NCI-H345 treated with DMSO at 0.1 percent for 48 hours (cell line): Measurements from ENCODE around the gene DNM3.

ENCODE experiments used
- DNase-seq: peaks from one replicate; lab custom pipeline; 2025; ENCODE audit not compliant: unreplicated experiment; lab: John Stamatoyannopoulos, UW

The DNM3 gene

DNA sequence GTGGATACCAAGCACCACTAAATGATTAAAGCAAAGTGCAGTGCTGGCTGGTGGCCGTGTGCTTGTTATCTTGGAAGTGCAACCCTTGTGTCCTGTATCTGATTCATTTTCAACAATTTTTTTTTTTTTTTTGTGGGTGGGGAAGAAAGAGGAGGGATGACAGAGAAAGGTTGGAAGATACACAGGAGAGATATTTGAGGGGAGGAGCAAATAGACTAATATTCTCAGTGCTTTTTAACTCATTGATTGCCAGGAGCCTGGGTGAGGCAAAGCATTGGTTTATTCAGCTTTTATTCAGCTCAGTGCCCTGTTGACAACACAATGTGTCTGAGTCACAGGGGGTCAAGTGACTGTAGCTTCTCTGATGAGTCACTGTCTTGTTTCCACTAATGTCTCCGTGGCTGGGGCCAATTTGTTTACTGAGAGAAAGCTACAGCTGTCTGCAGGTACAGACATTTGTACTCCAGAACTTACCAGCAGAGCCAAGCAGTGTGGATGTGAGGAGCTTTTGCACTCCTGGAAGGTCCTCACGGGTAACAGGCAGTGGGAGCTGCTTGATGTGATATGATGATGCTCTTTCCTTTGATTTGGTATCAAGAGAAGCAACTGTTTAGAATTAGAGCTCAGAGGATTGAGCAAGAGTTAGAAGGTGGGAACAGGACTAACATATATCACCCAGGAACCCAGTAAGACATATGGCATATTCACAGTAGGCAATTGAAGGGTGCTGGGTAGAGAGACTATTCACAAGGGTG, 23.6 kb upstream of the DNM3 start:
- peak; percentile 2 for DNase-seq

DNA sequence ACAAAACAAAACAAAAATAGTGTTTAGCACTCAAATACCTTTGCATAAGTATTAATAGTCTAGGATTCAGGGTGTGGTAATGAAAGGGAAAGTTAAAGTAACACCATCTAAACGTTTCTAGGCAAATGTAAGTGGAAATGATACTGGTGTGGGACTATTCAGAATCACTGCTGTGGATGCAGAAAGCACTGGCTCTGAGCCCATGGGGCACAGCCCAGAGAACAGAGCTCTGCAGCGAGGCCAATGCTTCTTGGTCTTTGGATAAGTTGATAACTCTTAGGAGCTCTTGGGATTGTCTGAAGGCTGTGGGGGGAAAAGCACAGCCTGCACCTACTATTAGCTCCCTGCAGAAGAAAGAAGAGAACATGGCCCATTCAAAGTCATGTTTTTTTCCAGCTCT, 21.4 kb upstream of the DNM3 start:
- DNase-seq: no peak

DNA sequence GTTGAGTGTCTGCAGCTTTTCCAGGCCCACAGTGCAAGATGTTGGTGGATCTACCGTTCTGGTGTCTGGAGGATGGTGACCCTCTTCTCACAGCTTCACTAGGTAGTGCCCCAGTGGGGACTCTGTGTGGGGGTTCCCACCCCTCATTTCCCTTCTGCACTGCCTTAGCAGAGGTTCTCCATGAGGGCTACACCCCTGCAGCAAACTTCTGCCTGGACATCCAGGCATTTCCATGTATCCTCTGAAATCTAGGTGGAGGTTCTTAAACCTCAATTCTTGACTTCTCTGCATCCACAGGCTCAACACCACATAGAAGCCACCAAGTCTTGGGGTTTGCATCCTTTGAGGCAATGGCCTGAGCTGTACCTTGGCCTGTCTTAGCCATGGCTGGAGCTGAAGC, 14.3 kb upstream of the DNM3 start:
- DNase-seq: no peak

DNA sequence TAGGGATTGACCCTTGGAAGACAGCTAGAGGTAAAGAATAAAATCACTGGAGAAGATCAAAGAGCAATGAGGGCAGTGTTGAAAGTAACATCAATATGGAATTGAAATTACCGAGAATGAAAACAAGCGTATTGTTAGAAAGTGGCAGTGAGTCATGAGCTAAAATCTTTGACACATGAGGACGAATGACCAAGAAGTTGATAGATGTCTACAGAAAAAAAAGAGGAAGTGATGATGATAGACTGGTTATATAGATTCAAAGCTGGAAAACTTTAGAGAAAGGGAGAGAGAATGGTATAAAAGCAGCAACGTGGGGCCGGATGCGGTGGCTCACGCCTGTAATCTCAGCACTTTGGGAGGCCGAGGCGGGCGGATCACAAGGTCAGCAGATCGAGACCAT, 12.5 kb upstream of the DNM3 start:
- no peak for DNase-seq

DNA sequence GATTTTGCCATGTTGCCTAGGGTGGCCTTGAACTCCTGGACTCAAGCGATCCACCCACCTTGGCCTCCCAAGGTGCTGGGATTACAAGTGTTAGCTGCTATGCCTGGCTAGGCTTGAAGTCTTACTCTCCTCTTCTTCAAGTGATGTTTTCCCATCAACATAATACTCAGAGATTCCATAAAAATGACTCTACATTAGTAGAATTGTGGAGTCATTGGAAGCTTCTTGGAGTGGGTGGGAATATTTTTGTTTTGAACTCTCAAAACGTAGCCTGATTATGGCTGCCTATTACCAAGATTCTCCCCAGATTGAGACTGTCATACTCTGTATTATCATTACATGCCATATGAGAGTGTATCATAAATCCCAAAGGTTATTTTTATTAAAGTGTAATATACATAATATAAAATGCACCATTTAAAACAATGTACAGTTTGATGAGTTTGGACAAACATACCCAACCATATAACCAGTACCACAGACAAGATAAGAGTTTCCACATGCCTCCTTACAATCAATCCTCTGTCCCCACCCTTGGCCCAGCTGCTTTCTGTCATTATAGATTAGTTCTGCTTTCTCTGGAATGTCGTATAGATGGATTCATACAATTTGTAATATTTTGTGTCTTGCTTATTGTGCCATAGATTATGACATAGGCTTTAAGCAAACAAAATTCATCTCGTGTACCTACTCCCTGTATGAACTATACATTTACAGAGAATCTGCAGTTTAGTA, 8.0 kb upstream of the DNM3 start:
- DNase-seq: no peak

DNA sequence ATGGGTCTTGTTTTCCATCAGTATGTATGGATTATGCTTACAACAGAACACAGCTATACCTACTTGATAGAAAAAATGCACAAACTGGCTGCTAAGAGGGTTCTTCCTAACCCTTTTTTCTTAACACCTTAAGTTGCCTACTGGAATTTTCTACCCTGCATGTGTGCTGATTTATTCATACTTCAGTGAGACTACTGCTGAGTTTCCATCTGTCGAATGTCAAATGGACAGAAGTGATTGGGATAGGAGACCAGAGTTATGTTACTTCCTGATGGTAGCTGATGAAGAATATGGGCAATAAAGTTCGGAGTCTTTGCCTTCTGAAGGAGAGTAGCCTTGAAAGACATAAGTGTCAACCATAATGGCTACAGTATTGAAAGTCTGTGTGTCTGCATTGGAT, 6.5 kb upstream of the DNM3 start:
- DNase-seq: no peak

GRCh38 chr1:171835891-171836290, 5.4 kb upstream of the DNM3 start:
- DNase-seq: no peak

- DNase-seq: no peak
Observed at GRCh38 chr1:171841931-171842761, 848 bp downstream of the DNM3 start.

- DNase-seq: no peak
Observed at GRCh38 chr1:171844381-171844780, 3.1 kb downstream of the DNM3 start.

- DNase-seq: no peak
Observed at GRCh38 chr1:171845998-171846397, 4.7 kb downstream of the DNM3 start.

GRCh38 chr1:171849245-171849898, 8.1 kb downstream of the DNM3 start:
- no peak for DNase-seq

DNA sequence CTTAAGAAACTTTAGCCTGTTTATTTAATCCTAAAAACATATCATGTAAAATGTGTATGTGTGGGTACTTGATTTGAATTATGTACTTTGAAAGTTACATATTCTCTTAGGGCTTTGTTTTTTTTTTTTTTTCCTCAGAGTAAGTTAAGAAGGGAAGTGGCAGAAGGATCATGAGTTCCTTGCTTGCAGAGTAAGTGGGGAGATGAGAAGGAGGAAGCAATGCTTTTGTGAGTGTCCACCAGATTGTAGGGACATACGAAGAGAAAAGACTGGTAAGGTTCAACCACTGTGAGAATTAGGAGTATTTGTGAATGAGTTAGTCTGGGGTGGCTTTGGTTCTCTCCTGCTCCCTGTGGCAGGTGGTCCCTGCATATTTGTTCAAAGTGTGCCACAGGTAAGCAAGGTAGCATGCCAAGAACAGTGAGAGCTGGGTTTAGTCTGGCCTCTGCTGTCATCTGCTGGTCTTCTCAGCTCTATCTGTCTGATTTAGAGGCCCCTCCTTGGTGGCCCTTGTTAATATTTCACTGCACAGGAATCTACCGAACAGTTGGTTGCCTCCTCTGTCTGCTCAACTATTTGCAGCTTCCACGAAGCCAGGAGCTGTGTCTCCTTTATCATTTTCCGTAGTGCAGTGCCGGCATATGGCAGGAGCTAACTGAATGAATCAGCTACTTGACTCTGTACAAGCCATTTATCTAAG, 9.5 kb downstream of the DNM3 start:
- DNase-seq: no peak

DNA sequence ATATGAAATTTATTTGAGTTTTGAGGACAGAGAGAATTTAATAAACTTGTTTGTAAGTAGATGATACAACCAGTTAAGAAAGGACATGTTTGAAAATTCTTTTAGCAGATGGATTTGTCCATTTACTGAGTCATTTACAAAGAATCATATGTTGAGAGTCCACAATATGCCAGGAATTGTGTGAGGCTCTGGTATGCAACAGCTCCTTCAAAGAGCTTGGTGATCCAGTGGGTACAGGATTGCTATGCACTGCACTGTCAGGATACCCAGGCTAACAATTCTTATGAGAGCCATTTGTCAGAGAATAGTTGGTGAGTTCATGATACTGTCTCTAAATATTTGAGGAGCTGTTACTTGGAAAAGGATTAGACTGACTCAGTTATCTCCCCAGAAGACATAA, 11.0 kb downstream of the DNM3 start:
- DNase-seq: no peak

DNA sequence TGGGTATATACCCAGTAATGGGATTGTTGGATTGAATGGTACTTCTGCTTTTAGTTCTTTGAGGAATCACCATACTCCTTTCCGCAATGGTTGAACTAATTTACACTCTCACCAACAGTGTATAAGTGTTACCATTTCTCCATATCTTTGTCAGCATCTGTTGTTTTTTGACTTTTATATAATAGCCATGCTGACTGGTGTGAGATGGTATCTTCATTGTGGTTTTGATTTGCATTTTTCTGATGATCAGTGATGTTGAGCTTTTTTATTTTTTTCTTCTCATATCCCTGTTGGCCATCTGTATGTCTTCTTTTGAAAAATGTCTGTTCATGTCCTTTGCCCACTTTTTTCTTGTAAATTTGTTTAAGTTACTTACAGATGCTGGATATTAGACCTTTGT, 14.1 kb downstream of the DNM3 start:
- DNase-seq: no peak

GRCh38 chr1:171858696-171859095, 17.4 kb downstream of the DNM3 start:
- no peak for DNase-seq

DNA sequence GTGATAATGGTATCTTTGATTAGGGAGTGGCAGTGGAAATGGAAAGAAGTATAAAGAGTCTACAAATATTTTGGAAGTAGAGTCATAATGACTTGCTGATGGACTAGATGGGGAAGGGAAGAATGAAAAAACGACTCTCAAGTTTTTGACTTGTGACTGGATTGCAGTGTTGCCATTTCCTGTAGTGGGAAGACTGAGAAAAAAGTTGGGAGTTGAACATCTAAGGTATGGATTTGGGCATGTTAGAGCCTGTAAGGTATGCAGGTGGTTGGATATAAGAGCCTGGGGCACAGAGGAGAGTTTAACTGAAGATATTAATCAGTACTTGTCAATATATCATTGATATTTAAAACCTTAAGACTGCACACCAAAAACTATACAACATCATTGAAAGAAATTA, 19.4 kb downstream of the DNM3 start:
- DNase-seq: no peak

- no peak for DNase-seq
Observed at GRCh38 chr1:171863531-171863930, 22.2 kb downstream of the DNM3 start.

- DNase-seq: no peak
Observed at GRCh38 chr1:171864308-171864707, 23.0 kb downstream of the DNM3 start.

- no peak for DNase-seq
Observed at GRCh38 chr1:171865106-171865505, 23.8 kb downstream of the DNM3 start.

DNA sequence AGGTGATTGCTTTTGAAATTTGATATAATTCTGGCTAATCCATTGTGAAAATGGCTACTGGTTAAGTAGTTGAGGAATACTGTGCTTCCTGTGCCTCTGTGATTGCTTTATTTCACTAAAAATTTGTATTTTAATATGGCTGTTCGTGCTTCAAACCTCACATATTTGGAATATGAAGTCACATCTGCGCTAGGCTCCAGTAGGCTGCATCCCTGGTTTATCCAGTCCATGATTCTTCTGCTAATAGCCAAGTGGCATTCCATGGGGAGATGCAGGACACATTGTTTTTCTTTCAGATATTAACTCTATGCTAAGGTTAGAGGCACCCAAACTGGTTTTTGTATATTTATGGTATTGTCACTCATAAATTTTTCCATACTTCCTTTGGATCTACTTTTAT, 25.9 kb downstream of the DNM3 start:
- no peak for DNase-seq
